ENCODE results near the gene APOL3.
A peak's percentile ranks its signal among the peaks of the same experiment; 100 is the strongest.
"Not testable (repeated sequence)": the region's sequence is repeated elsewhere in the genome, so short reads cannot be mapped to it uniquely, and the experiment has no call there.

The APOL3 gene

GRCh38 chr22:36134182-36134581, 26.4 kb downstream of the APOL3 start:
- no peak for DNase-seq

DNA sequence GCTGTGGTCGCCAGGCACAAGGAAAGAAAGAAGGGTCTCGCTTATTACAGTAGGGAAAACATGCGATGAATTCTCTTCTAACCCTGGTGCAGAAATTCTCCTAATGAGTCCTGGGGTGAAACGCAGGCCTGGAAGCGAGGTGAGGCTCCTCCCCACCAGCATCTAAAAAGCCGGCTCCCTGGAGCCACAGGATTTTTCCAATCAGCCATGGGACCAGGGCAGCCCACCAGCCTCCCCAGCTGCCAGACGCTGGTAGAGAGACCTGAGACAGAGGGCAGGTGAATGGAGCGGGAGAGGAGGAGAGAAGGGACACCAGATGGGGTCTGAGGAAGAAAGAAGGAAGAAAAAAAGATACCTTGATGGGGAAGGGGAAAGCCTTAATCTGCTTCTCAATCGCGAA, 28.6 kb downstream of the APOL3 start:
- no peak for DNase-seq

- no peak for DNase-seq
Observed at GRCh38 chr22:36129486-36130388, 30.8 kb downstream of the APOL3 start.

DNA sequence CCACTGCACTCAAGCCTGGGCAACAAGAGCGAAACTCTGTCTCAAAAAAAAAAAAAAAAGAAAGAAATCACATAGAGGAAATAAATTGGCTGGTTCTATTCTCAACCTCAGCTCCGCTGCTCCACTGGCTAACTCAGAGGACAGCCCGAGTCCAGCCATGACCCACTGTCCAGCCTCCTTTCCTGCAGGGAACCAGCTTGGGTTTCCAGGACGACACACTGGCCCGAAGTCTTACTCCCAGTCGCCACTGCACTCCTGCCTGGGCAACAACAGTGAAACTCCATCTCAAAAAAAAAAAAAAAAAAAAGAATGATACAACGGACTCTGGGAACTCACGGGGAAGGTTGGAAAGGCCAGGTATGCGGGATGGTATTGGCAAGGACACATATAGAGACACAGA, 31.5 kb downstream of the APOL3 start:
- DNase-seq = no peak

GRCh38 chr22:36125994-36126531, 34.5 kb downstream of the APOL3 start:
- DNase-seq = no peak

DNA sequence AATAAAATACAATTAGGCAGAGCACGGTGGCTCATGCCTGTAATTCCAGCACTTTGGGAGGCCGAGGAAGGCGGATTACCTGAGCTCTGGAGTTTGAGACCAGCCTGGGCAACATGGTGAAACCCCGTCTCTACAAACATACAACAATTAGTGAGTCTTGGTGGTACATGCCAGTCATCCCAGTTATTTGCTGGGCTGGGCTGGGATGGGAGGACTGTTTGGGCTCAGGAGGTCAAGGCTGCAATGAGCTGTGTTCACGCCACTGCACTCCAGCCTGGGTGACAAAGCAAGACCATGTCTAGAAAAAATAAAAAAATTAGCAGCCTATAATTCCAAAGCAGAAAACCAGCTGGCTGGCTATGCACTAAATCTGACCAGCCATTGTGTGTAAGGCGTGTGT, 35.1 kb downstream of the APOL3 start:
- no peak for DNase-seq

DNA sequence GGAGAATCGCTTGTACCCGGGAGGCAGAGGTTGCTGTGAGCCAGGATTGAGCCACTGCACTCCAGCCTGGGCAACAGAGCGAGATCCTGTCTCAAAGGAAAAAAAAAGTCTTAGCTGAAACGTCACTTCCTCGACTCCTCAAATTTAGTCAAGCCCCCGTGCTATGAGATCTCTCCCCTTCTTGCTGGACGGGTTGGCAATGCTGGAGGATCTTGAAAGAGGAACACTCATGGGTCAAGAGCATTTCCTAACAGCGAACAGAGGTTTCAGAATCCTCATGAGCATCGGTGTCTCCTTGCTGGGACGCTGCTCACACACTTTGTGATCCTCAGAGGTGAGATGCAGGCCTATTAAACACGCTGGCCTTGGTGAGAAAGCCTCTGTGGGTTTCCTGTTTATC, 35.9 kb downstream of the APOL3 start:
- no peak for DNase-seq

DNA sequence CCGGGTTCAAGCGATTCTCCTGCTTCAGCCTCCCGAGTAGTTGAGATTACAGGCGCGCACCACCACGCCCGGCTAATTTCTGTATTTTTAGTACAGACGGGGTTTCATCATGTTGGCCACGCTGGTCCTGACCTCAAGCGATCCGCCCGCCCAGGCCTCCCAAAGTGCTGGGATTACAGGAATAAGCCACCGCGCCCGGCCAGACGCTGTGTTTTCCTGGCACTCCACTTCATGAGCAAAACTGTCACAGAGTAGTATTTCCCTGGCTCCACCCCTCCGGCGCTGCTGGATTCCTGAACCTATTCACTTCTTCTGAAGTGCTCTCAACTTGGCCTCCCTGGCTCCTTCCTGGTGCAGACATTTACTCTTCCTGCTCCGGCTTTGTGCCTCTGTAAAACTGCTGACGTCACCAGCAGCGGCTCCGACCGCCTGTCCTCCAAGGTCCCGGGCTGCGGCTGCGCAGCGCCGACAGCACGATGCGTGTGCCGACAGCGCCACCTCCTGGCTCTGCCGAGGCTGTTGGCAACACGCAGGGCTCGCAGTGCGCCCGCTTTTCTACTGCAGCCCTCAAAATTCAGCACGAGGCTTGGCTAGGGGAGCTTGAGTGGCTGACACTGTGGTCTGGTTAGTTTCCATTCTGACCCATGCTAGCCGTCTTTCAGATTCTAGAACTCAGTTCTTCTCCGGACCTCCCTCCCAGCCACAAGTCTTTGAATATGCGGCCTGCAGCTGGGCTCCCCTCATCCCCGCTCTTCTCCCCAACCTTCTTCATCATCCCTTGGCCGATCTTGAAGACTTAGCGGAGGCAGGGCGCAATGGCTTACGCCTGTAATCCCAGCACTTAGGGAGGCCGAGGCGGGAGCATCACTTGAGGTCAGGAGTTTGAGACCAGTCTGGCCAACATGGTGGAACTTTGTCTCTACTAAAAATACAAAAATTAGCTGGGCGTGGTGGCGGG, 36.6 kb downstream of the APOL3 start:
- DNase-seq = peak; percentile 16 to 91 (median 83)

GRCh38 chr22:36120621-36121351, 39.8 kb downstream of the APOL3 start:
- not testable (repeated sequence) for DNase-seq

DNA sequence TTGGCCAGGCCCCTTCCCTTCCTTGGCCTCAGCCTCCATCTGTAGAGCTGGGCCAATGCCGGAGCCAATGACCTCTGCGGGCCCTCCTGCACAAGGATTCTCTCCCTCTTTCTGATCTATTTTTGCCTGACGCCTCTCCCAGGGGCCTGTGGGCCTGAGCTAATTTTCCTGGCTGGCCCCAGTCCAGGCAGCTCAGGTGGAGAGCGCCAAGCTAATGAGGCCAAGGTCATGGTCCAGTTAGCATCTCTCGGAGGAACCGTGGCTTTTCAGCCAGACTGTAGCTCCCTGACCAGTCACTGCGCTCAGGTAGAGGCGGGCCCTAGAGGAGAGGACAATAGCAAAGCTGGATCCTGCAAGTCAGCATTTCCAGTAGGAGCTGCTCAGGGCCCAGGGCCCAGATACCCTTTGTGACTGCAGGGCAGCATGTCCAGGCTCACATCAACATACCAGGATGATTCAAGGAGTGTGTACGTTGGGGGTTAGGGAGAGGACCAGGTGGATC, 43.5 kb downstream of the APOL3 start:
- peak in 1 of 14 donors; percentile 11 for DNase-seq

DNA sequence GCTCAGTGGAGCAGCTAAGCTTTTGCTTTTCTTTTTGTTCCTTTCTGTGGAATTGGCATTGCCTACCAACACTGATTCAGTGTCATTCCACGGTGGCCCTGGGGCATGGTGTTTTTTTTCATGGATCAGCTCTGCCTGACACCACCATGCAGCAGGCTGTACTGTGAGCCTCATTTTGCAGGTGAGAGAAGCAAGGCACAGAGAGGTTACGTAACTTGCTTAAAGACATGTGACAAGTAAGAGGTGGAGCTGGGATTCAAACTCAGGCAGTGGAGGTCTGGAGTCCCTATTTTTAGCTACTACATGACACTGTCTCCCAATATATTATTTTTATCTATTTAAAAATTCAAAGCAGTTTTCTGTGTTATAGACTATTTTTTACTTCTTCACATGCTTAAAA, 44.4 kb downstream of the APOL3 start:
- no peak for DNase-seq

DNA sequence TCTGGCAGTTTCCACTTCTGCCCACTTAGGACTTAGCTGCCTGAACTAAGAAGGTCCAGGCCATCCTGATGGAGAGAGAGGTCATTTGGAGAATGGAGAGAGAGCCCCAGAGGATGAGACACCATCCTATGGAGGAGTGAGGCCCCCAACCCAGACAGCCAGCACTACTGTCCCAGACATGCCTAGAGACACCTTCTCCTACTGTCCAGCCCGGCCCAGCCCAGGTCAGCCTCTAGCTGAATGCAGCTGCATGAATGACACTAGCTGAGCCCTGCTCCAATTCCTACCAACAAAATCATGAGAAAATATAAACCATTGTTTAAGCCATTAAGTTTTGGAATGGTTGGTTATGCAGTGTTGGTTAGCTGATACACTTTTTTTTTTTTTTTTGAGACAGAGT, 47.4 kb downstream of the APOL3 start:
- DNase-seq = no peak

GRCh38 chr22:36111316-36111715, 49.2 kb downstream of the APOL3 start:
- no peak for DNase-seq

DNA sequence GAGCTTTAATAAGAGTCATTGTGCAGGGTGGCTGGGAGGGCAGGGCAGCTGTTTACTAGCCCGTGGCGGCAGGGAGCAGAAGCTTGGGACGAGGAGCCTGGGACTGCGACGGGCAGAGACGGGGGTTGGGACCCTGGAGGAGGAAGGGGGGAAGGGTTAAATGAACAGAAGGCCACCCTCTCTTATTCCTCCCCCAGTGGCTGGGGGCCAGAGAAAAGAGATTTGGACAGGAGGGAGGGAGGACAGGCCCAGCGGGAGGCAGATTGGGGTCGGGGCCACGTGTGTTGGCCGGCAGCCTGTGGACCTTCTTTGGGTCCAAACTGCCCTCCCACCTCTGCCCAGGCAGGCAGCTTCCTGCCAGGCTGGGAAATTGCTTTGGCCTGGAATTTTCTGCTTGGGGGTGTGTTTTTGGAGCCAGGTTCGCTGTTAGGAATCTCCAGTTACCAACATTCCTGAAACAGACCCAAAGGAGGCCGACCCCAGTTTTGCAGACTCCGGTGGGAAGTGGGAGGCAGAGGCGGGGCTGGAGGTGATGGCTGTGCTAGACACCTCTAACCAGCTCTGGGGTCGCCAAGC, 50.2 kb downstream of the APOL3 start:
- DNase-seq = no peak

- DNase-seq = no peak
Observed at GRCh38 chr22:36107436-36107835, 53.1 kb downstream of the APOL3 start.

- DNase-seq = no peak
Observed at GRCh38 chr22:36106910-36107309, 53.6 kb downstream of the APOL3 start.

DNA sequence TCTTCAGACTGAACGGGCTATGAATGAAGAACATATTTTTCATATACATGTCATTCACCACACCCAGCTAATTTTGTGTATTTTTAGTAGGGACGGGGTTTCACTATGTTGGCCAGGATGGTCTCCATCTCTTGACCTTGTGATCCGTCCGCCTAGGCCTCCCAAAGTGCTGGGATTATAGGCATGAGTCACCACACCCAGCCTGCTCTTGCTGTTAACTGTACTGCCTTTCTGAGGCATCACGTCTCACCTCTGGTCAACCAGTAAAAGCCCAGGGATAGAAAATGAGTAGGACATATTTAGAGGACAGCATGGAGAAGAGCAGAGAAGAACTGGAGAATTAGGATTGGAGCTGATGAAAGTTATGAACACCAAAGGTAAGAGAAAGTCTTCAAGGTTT, 55.6 kb downstream of the APOL3 start:
- DNase-seq = no peak

DNA sequence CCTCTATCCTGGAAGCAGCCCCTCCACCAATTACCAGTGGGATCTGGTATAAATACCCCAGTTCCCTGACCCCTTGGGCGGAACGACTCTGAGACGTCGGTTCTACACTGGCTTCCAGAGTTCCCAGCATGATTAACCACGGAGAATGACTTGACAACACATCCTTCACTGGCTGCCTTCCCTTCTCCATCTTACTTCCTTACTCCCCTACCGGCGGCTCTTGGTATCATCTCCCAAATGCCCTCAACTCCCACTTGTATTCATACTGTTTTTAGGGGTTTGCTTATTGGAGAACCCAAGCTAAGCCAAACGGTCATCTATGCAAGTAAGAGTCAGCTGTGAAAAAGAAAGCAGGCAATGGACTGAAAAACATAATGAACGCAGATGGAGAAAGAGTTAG, 56.1 kb downstream of the APOL3 start:
- no peak for DNase-seq

DNA sequence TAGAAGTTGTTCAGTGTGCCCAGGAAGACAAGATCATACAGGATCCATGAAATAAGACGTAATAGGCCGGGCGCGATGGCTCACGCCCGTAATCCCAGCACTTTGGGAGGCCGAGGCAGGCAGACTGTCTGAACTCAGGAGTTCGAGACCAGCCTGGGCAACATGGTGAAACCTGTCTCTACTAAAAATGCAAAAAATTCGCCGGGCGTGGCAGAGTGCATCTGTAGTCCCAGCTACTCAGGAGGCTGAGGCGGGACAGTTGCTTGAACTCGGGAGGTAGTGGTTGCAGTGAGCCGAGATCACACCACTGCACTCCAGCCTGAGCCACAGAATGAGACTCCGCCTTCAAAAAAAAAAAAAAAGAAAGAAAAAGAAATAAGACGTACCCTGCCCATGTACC, 56.7 kb downstream of the APOL3 start:
- DNase-seq = no peak

DNA sequence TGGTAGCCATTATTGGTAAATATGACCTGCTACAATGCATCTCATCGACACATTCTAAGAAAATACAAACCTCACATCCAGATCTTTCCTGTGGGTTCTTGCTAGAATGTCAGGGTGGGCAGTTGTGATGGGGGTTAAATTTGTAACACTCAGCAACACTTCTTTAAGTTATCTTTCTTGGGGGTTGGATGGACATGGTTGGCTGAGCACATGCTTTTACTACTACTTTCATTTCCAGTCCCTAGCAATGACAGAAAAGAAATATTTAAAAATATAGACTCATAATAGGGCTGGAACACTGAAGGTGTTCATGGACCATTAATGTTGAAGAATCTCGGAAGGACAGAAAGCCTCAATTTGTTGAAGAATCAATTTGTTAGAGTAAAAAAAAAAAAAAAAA, 57.6 kb downstream of the APOL3 start:
- no peak for DNase-seq

GRCh38 chr22:36101756-36102155, 58.8 kb downstream of the APOL3 start:
- no peak for DNase-seq

- not testable (repeated sequence) for DNase-seq
Observed at GRCh38 chr22:36100908-36101307, 59.6 kb downstream of the APOL3 start.

Data from C1 segment of cervical spinal cord (tissue), 14 donors.